Mesendoderm (in vitro differentiated cells): Measurements from ENCODE around the gene DYSF.

ENCODE experiments used
- DNase-seq: peaks from one replicate; pipeline ENCODE4 v3.0.0; 2013
- H2AK5ac ChIP-seq: 2 replicates; pipeline ENCODE4 v1.6.1; 2013; ENCODE audit warnings: low read length, inconsistent platforms
- H2BK120ac ChIP-seq: 2 replicates; pipeline ENCODE4 v1.6.1; 2013; ENCODE audit warnings: low read depth, mild to moderate bottlenecking, low read length, moderate library complexity, mixed read lengths
- H2BK15ac ChIP-seq: replicated peaks from 2 replicates; pipeline ENCODE4 v1.6.1; 2013; ENCODE audit warnings: low read depth, mild to moderate bottlenecking, moderate library complexity
- H2BK5ac ChIP-seq: 2 replicates; pipeline ENCODE4 v1.6.1; 2013; ENCODE audit warnings: low read length, inconsistent platforms
- H3K18ac ChIP-seq: 2 replicates; pipeline ENCODE4 v1.6.1; 2013; ENCODE audit warnings: mild to moderate bottlenecking, low read length, mixed read lengths
- H3K23ac ChIP-seq: one replicate; pipeline ENCODE4 v1.6.1; 2013; ENCODE audit warnings: low read length
- H3K27ac ChIP-seq: 2 replicates; pipeline ENCODE4 v1.5.1; 2013; ENCODE audit warnings: low read depth, mild to moderate bottlenecking, inconsistent platforms, low read length, moderate library complexity
- H3K27me3 ChIP-seq: 2 replicates; pipeline ENCODE4 v1.6.1; 2013; ENCODE audit warnings: low read length, control low read depth, mild to moderate bottlenecking, inconsistent platforms; ENCODE audit not compliant: insufficient read depth, poor library complexity
- H3K36me3 ChIP-seq: 2 replicates; pipeline ENCODE4 v1.6.1; 2013; ENCODE audit warnings: low read length, inconsistent platforms; ENCODE audit not compliant: control insufficient read depth, insufficient read depth
- H3K4ac ChIP-seq: one replicate; pipeline ENCODE4 v1.6.1; 2013; ENCODE audit warnings: low read depth, mild to moderate bottlenecking, low read length, moderate library complexity
- H3K4me1 ChIP-seq: 2 replicates; pipeline ENCODE4 v1.6.1; 2013; ENCODE audit warnings: low read depth, low read length, inconsistent platforms; ENCODE audit not compliant: control insufficient read depth
- H3K4me2 ChIP-seq: 2 replicates; pipeline ENCODE4 v1.6.1; 2013; ENCODE audit warnings: low read length
- H3K4me3 ChIP-seq: 2 replicates; pipeline ENCODE4 v1.5.1; 2013; ENCODE audit warnings: mild to moderate bottlenecking, low read length
- H3K56ac ChIP-seq: one replicate; pipeline ENCODE4 v1.6.1; 2013; ENCODE audit warnings: low read length
- H3K79me1 ChIP-seq: 2 replicates; pipeline ENCODE4 v1.6.1; 2013; ENCODE audit warnings: low read length, inconsistent platforms
- H3K79me2 ChIP-seq: 2 replicates; pipeline ENCODE4 v1.6.1; 2013; ENCODE audit warnings: mild to moderate bottlenecking, low read length; ENCODE audit not compliant: control insufficient read depth, insufficient read depth
- H3K9ac ChIP-seq: 2 replicates; pipeline ENCODE4 v1.6.1; 2013; ENCODE audit warnings: low read length, inconsistent platforms
- H4K5ac ChIP-seq: one replicate; pipeline ENCODE4 v1.6.1; 2013; ENCODE audit warnings: low read length
- H4K8ac ChIP-seq: one replicate; pipeline ENCODE4 v1.6.1; 2013; ENCODE audit warnings: low read depth, mild to moderate bottlenecking, control low read depth, low read length, moderate library complexity
- WGBS: extraction: QIAGEN DNeasy Blood & Tissue Kit; methylation state at CpG from one replicate; pipeline ENCODE4 v1.1.7; 2013; ENCODE audit warnings: low lambda C conversion rate, missing lambda C conversion rate; ENCODE audit not compliant: insufficient coverage; ENCODE audit errors: extremely low coverage; 5-methylcytosine and 5-hydroxymethylcytosine counted together

Gene DYSF

DNA sequence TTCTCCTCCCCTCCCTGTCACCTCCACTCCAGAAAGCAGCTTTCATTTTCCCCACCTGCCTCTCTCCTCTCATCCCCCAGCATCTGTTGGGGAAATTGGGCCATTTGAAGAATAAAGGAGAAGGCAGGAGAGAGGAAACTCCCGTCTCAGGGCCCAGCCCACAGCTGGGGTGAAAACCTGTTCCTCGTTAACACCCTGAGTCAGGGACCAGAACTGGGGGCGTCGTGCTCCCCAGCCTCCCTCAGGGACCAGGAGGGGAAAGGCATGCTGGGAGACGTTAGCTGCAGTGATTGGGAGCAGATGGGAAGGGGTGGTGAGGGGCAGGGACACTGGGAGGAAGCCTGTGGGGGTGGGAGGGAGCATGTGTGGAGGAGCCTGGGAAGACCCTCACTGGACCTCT, 251.3 kb downstream of the DYSF start:
- no peak overlapping the region for H3K27ac ChIP-seq
- no CpG with 5 or more reads among the region's 5 CpGs for WGBS
- H3K36me3 ChIP-seq = no peaks in the 10 kb centered on the region
- H3K4ac ChIP-seq = no peak overlapping the region
- no peaks in the 10 kb centered on the region for H3K4me1 ChIP-seq
- H3K56ac ChIP-seq = no peak overlapping the region
- no peak overlapping the region for H3K18ac ChIP-seq
- H2BK15ac ChIP-seq = no peak overlapping the region
- H3K4me3 ChIP-seq = no peak overlapping the region
- H3K27me3 ChIP-seq = no peaks in the 10 kb centered on the region
- H2AK5ac ChIP-seq = no peak overlapping the region
- H4K5ac ChIP-seq = no peak overlapping the region
- no peak for DNase-seq
- H2BK5ac ChIP-seq = no peak overlapping the region
- no peak overlapping the region for H3K4me2 ChIP-seq
- H3K23ac ChIP-seq = no peak overlapping the region
- no peak overlapping the region for H4K8ac ChIP-seq
- H2BK120ac ChIP-seq = no peak overlapping the region
- no peaks in the 10 kb centered on the region for H3K79me2 ChIP-seq
- no peaks in the 10 kb centered on the region for H3K79me1 ChIP-seq
- H3K9ac ChIP-seq = no peak overlapping the region

DNA sequence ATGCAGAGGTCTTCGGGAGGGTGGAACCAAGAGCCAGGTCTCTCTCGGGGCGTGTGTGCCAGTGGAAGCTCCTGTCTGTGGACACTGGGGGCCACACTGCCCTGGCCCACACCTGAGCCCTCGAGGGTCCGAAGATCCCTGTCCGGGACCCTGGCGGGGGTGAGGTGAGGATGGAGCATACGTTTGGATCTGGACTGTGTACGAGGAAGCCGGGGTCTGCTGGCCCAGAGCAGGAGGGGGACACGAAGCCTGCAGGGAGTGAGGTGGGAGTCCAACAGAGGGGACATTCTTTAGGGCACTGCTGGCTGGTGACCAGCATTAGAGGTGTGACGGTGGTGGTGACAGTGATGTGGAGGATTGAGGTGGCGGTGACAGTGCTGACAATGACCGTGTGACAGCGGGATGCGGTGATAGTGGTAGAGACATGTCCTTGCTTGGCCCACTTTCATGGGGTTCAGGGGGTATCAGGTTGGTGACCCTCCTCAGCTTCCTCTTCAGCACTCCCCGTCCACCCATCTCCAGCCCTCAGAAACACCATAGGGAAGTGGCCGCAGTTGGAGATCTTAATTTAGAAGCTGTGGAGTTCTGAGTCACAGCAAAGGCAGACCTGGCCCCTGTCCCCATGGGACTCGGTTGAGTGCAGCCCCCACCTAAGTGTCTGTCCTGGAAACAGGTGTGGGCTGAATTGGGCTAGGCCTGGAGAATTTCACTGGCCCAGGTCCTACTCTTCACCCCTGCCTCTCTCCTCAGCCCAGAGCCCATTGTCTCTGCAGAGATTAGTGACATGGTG, 252.0 kb downstream of the DYSF start:
- peak overlapping the region; percentile 15 for H3K56ac ChIP-seq
- no peaks in the 10 kb centered on the region for H3K79me2 ChIP-seq
- H3K4me2 ChIP-seq = no peak overlapping the region
- no peaks in the 10 kb centered on the region for H3K4me1 ChIP-seq
- H2BK15ac ChIP-seq = no peak overlapping the region
- no peak overlapping the region for H3K9ac ChIP-seq
- H3K4me3 ChIP-seq = no peak overlapping the region
- no peak overlapping the region for H2BK120ac ChIP-seq
- H2BK5ac ChIP-seq = no peak overlapping the region
- no peak overlapping the region for H3K23ac ChIP-seq
- H3K4ac ChIP-seq = no peak overlapping the region
- H3K79me1 ChIP-seq = no peaks in the 10 kb centered on the region
- no peak overlapping the region for H2AK5ac ChIP-seq
- no CpG with 5 or more reads among the region's 19 CpGs for WGBS
- DNase-seq = no peak
- H3K18ac ChIP-seq = no peak overlapping the region
- H4K8ac ChIP-seq = no peak overlapping the region
- no peaks in the 10 kb centered on the region for H3K36me3 ChIP-seq
- no peak overlapping the region for H4K5ac ChIP-seq
- no peaks in the 10 kb centered on the region for H3K27me3 ChIP-seq
- H3K27ac ChIP-seq = no peak overlapping the region

DNA sequence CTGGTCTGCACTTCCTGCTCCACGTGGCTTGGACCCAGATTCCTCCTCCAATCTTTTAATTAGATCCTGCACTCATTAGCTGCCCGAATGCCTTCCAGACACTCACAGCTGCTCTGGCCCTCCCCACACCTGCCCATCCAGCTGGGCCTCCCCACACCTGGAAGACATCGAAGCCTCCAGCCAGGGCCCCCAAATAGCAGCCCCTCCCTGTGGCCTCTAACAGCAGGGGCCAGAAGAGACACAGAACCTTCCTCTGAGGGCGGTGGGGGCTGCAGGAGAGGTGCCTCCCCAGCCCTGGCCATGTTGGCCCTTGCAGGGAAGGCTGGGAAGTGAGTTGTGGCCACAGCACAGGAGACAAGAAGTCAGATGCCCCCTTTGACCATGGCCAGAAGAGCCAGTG, 252.8 kb downstream of the DYSF start:
- Histone ChIP-seq H2BK5ac (no peak overlapping the region), H4K5ac (no peak overlapping the region), H3K36me3 (no peaks in the 10 kb centered on the region), H3K56ac (no peak overlapping the region), H3K4me2 (no peak overlapping the region), H3K27me3 (no peaks in the 10 kb centered on the region), H3K4me1 (no peaks in the 10 kb centered on the region), H3K9ac (no peak overlapping the region), H3K23ac (no peak overlapping the region), H3K4ac (no peak overlapping the region), H3K27ac (no peak overlapping the region), H2BK120ac (no peak overlapping the region), H4K8ac (no peak overlapping the region), H3K4me3 (no peak overlapping the region), H3K79me2 (no peaks in the 10 kb centered on the region), H3K79me1 (no peaks in the 10 kb centered on the region), H3K18ac (no peak overlapping the region), H2BK15ac (no peak overlapping the region), H2AK5ac (no peak overlapping the region)
- no CpG with 5 or more reads among the region's 4 CpGs for WGBS
- DNase-seq = no peak

DNA sequence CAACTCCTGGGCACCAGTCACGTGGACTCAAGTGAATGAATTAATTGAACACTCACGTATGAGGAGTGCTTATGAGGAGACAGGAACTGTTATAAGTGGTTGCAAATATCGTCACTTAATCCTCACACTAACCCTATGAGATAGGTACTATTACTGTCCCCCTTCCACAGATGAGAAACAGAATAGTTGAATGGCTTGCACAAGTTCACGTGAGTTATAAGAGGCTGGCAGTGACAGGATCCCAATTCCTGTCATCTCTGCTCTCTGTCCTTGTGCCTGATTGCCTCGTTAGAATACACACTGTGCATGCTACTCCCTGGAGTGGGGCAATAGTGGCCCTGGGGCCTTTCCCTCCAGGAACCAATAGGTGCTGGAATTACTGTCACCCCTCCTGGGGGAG, 253.5 kb downstream of the DYSF start:
- no peak overlapping the region for H2BK120ac ChIP-seq
- no CpG with 5 or more reads among the region's 5 CpGs for WGBS

DNA sequence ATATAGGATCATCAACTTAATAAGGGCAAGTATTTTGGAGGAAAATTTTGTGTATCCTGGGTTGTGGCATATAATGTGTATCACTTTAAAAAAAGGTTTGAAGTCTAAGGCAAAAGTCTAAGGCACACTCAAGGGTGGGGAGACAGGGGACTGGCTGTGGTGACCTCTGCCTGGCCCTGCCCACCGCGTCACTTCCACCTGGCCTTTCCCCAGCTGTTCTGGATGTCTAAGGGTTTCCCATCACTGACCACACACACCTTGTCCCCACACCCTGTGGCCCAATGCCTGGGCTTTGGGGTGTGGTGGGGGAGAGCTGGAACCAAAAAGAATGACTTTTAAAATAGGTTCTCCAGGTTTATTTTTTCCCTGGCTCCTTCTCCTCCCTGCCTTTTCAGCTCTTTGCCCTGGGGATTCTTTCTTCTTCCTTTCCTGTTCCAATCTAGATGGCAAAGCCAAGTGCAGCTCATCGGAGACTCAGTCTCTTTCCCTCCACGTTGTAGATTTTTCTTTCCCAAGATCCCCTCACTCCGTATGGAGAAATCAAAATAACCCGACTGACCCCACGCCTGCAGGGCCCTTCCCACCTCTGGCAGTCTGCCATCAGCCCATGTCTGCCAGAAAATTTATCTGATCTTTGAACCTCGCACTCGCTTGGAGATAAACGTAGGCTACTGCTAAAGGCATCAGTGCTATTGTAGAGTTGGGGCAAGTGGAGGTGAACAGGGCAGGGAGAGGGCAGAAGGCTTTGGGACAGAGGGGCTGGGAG, 257.2 kb downstream of the DYSF start:
- no peak overlapping the region for H3K27ac ChIP-seq
- WGBS = no CpG with 5 or more reads among the region's 10 CpGs
- no peak overlapping the region for H4K8ac ChIP-seq
- no peaks in the 10 kb centered on the region for H3K4me1 ChIP-seq
- H3K4me3 ChIP-seq = no peak overlapping the region
- H4K5ac ChIP-seq = no peak overlapping the region
- no peaks in the 10 kb centered on the region for H3K27me3 ChIP-seq
- no peak overlapping the region for H2BK5ac ChIP-seq
- no peak overlapping the region for H3K9ac ChIP-seq
- H3K18ac ChIP-seq = no peak overlapping the region
- H3K79me2 ChIP-seq = no peaks in the 10 kb centered on the region
- H3K4me2 ChIP-seq = no peak overlapping the region
- H3K36me3 ChIP-seq = no peaks in the 10 kb centered on the region
- no peak overlapping the region for H3K23ac ChIP-seq
- no peak overlapping the region for H3K4ac ChIP-seq
- H3K56ac ChIP-seq = no peak overlapping the region
- H3K79me1 ChIP-seq = no peaks in the 10 kb centered on the region
- no peak overlapping the region for H2AK5ac ChIP-seq
- no peak overlapping the region for H2BK120ac ChIP-seq
- no peak for DNase-seq
- no peak overlapping the region for H2BK15ac ChIP-seq

More for the DNA sequence above, 253.5 kb downstream of the DYSF start:
- Histone ChIP-seq H4K5ac (no peak overlapping the region), H3K23ac (no peak overlapping the region), H3K56ac (no peak overlapping the region), H3K18ac (no peak overlapping the region), H2AK5ac (no peak overlapping the region), H2BK15ac (no peak overlapping the region), H3K4me1 (no peaks in the 10 kb centered on the region), H3K27ac (no peak overlapping the region), H3K27me3 (no peaks in the 10 kb centered on the region), H3K36me3 (no peaks in the 10 kb centered on the region), H3K79me1 (no peaks in the 10 kb centered on the region), H3K79me2 (no peaks in the 10 kb centered on the region), H3K4me3 (no peak overlapping the region), H3K4me2 (no peak overlapping the region), H2BK5ac (no peak overlapping the region), H4K8ac (no peak overlapping the region), H3K9ac (no peak overlapping the region), H3K4ac (no peak overlapping the region)
- DNase-seq = no peak
